ENCODE results near the gene SLC5A10. TPM values are rescaled to one million over a fixed set of nuclear protein-coding genes. Genes with fewer than 3 reads are reported as not detected.
"Not testable (repeated sequence)": the region's sequence is repeated elsewhere in the genome, so short reads cannot be mapped to it uniquely, and the experiment has no call there.

The SLC5A10 gene
- total and polyA plus RNA-seq, 8 donors, result 0.60 to 1.0 (median 0.77) TPM; not detected in 2

DNA sequence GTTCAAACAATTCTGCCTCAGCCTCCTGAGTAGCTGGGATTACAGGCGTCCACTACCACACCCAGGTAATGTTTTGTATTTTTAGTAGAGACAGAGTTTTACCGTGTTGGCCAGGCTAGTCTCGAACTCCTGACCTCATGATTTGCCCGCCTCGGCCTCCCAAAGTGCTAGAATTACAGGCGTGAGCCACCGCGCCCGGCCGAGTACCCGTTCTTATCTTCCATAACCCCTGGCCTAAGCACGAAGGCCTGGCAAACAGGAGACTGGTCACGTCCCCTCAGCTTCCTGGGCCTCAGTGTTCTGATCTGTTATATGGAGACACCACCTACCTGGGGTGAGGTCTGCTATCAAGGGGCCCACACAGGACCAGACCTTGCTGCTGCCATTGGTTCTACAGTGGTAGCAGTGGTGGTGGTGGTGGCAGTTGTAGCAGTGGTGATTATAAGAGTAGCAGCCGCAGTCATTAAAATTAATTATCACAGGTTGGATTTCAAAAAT, 1.3 kb downstream of the SLC5A10 start:
- TF ChIP-seq, protein P1, sequence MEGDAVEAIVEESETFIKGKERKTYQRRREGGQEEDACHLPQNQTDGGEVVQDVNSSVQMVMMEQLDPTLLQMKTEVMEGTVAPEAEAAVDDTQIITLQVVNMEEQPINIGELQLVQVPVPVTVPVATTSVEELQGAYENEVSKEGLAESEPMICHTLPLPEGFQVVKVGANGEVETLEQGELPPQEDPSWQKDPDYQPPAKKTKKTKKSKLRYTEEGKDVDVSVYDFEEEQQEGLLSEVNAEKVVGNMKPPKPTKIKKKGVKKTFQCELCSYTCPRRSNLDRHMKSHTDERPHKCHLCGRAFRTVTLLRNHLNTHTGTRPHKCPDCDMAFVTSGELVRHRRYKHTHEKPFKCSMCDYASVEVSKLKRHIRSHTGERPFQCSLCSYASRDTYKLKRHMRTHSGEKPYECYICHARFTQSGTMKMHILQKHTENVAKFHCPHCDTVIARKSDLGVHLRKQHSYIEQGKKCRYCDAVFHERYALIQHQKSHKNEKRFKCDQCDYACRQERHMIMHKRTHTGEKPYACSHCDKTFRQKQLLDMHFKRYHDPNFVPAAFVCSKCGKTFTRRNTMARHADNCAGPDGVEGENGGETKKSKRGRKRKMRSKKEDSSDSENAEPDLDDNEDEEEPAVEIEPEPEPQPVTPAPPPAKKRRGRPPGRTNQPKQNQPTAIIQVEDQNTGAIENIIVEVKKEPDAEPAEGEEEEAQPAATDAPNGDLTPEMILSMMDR (IDR thresholded peaks at IDR 0.05), result no peak
- Histone ChIP-seq H3K4me1 (no peaks in the 10 kb centered on the region), H3K9me3 (no peaks in the 10 kb centered on the region), H3K4me3 (no peak overlapping the region), H3K27me3 (no peaks in the 10 kb centered on the region), H3K27ac (no peak overlapping the region), H3K36me3 (no peaks in the 10 kb centered on the region)
- intact Hi-C loops (cut with DNase I), result no loop called here
- ATAC-seq, result no peak
- DNase-seq, result no peak

DNA sequence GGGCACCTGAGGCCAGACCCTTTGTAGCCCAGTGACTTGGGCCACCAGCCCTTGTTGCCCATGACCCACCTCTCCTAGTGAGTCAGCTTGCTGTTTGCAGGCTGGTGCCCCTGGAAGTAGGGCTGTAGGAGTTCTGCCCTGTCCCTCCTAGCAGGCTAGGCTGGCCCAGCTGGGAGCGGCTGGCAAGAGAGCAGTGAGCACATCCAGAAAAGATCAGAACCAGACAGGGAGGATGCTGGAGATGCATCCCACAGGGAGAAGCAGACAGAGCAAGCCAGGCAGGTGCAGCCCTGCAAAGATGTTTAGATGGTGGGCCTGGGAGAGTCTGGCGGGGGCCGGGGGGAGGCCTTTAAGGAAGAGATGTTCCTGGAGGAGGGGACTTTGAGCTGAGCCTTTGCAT, 2.4 kb downstream of the SLC5A10 start:
- DNase-seq, result no peak
- intact Hi-C loops (cut with DNase I), result no loop called here
- TF ChIP-seq, protein P1 (IDR thresholded peaks at IDR 0.05), result no peak

DNA sequence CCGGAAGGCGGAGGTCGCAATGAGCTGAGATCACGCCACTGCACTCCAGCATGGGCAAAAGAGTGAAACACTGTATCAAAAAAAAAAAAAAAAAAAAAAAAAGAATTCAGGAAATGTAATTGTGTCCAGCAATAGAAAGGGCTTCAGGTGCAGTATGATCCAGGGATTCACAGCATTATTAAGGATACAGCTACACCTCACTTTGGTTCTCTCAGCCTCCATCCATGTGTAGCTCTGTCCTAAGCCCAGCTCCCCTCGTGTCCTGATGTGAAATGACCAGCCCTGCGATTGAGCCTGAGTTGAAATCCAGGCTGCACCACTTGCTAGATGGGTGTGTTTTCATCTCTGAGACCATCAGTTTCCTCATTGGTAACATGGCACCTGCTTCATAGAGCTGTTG, 3.0 kb downstream of the SLC5A10 start:
- no peak for DNase-seq
- TF ChIP-seq, protein P1 (IDR thresholded peaks at IDR 0.05), result no peak
- Histone ChIP-seq H3K27ac (no peak overlapping the region), H3K36me3 (no peaks in the 10 kb centered on the region), H3K4me1 (no peaks in the 10 kb centered on the region), H3K27me3 (no peaks in the 10 kb centered on the region), H3K4me3 (no peak overlapping the region), H3K9me3 (no peaks in the 10 kb centered on the region)
- ATAC-seq, result no peak
- intact Hi-C loops (cut with DNase I), result no loop called here

More for the DNA sequence above, 2.4 kb downstream of the SLC5A10 start:
- Histone ChIP-seq H3K9me3 (no peaks in the 10 kb centered on the region), H3K27me3 (no peaks in the 10 kb centered on the region), H3K27ac (no peak overlapping the region), H3K36me3 (no peaks in the 10 kb centered on the region), H3K4me1 (no peaks in the 10 kb centered on the region), H3K4me3 (no peak overlapping the region)
- ATAC-seq, result no peak

DNA sequence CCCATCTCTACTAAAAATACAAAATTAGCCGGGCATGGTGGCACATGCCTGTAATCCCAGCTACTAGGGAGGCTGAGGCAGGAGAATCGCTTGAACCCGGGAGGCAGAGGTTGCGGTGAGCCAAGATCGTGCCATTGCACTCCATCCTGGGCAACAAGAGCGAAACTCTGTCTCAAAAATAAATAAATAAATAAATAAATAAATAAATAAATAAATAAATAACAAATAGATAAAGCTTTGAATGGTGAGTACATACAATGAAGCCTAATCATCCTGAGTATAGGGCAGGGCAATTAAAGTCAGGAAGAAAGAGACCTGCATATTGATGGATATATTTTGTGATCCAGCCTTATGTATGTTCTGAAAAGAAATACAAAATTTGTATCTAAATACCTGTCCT, 4.1 kb downstream of the SLC5A10 start:
- ATAC-seq; DNase-seq; H3K9me3 ChIP-seq; H3K36me3 ChIP-seq; H3K27ac ChIP-seq; H3K4me1 ChIP-seq; H3K4me3 ChIP-seq; H3K27me3 ChIP-seq; intact Hi-C loops (cut with DNase I): not testable (repeated sequence)

DNA sequence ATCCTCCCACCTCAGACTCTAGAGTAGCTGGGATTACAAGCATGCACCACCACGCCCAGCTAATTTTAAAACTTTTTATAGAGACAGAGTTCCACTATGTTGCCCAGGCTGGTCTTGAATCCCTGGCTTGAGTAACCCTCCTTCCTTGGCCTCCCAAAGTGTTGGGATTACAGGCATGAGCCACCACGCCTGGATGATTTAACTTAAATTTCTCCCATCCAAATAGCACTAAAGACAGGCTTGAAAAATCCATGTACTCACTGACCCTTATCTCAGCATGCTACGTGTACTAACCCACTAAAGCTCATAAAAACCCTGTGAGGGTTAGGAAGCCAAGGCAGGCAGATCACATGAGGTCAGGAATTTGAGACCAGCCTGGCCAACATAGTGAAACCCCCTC, 4.6 kb downstream of the SLC5A10 start:
- TF ChIP-seq, protein P1 (IDR thresholded peaks at IDR 0.05), result no peak
- H3K4me3 ChIP-seq, result no peak overlapping the region
- H3K9me3 ChIP-seq, result no peaks in the 10 kb centered on the region
- no peak for DNase-seq
- ATAC-seq, result no peak
- no peaks in the 10 kb centered on the region for H3K27me3 ChIP-seq
- H3K36me3 ChIP-seq, result no peaks in the 10 kb centered on the region
- intact Hi-C loops (cut with DNase I), result no loop called here
- no peaks in the 10 kb centered on the region for H3K4me1 ChIP-seq
- no peak overlapping the region for H3K27ac ChIP-seq

DNA sequence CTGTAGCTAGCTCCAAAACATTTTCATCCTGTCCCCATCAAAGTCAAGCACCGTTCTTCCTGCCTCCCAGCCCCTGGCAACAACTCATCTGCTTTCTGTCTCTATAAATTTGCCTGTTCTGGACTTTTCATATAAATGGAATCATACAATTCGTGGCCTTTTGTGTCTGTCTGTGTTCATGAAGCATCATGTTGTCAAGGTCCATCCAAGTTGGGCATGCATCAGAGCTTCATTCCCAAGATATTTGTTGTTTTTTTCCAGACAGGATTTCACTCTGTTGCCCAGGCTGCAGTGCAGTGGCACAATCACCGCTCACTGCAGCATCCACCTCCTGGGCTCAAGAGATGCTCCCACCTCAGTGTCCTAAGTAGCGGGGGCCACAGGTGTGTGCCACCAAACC, 5.9 kb downstream of the SLC5A10 start:
- DNase-seq, result no peak
- Histone ChIP-seq H3K9me3 (no peaks in the 10 kb centered on the region), H3K27ac (no peak overlapping the region), H3K36me3 (no peaks in the 10 kb centered on the region), H3K4me3 (no peak overlapping the region), H3K4me1 (no peaks in the 10 kb centered on the region), H3K27me3 (no peaks in the 10 kb centered on the region)
- no peak for ATAC-seq
- TF ChIP-seq, protein P1 (IDR thresholded peaks at IDR 0.05), result no peak
- intact Hi-C loops (cut with DNase I), result no loop called here

All from left lung (tissue), 10 donors.